Frontal cortex (tissue), 4 donors: Measurements from ENCODE around the gene KCNT1. TPM values are rescaled to one million over a fixed set of nuclear protein-coding genes. Genes with fewer than 3 reads are reported as not detected.
A peak's percentile ranks its signal among the peaks of the same experiment; 100 is the strongest.
"Not testable (repeated sequence)": the region's sequence is repeated elsewhere in the genome, so short reads cannot be mapped to it uniquely, and the experiment has no call there.

Source experiments
- DNase-seq, 2 donors: peaks; one replicate each; pipeline ENCODE4 v3.0.0; 2012; ENCODE audit warnings: low spot score in 2 of 2
- FAIRE-seq: peaks from 2 replicates; lab custom pipeline; 2012; peaks lifted over from hg19 to GRCh38; lab: Jason Lieb, UNC
- total RNA-seq: library from RNA; depleted of rRNA; stranded (reverse); fragments of >200 nt; gene quantifications from one replicate; pipeline ENCODE4 v1.2.3, GENCODE V29; 2014
- donor health status: control.
- donor health status: control.
- donor health status: control.

The KCNT1 gene
- total RNA-seq, 1 donor from 2014 or later, result 3.7 TPM

GRCh38 chr9:135671591-135672041, 30.4 kb upstream of the KCNT1 start:
- FAIRE-seq, result no peak

GRCh38 chr9:135672786-135673185, 29.2 kb upstream of the KCNT1 start:
- not testable (repeated sequence) for FAIRE-seq, DNase-seq

More at GRCh38 chr9:135671591-135672041, 30.4 kb upstream of the KCNT1 start:
- no peak for DNase-seq

- no peak for FAIRE-seq
- DNase-seq, result no peak
These were observed 28.0 kb upstream of the KCNT1 start for GRCh38 chr9:135673941-135674340.

- FAIRE-seq (no peak), DNase-seq (no peak)
These were observed 27.0 kb upstream of the KCNT1 start for GRCh38 chr9:135674977-135675376.

GRCh38 chr9:135676891-135677290, 25.1 kb upstream of the KCNT1 start:
- DNase-seq (no peak), FAIRE-seq (no peak)

- no peak for FAIRE-seq
These were observed 24.3 kb upstream of the KCNT1 start for GRCh38 chr9:135677641-135678168.

GRCh38 chr9:135678236-135679017, 23.6 kb upstream of the KCNT1 start:
- DNase-seq (no peak), FAIRE-seq (no peak)

More at GRCh38 chr9:135677641-135678168, 24.3 kb upstream of the KCNT1 start:
- no peak for DNase-seq

GRCh38 chr9:135680056-135680455, 21.9 kb upstream of the KCNT1 start:
- FAIRE-seq (no peak), DNase-seq (no peak)

GRCh38 chr9:135681161-135681560, 20.8 kb upstream of the KCNT1 start:
- DNase-seq, result no peak
- no peak for FAIRE-seq

GRCh38 chr9:135683401-135684034, 18.5 kb upstream of the KCNT1 start:
- no peak for FAIRE-seq

GRCh38 chr9:135684691-135685090, 17.3 kb upstream of the KCNT1 start:
- DNase-seq, result no peak
- FAIRE-seq, result no peak

More at GRCh38 chr9:135683401-135684034, 18.5 kb upstream of the KCNT1 start:
- no peak for DNase-seq

- DNase-seq (no peak), FAIRE-seq (no peak)
These were observed 14.8 kb upstream of the KCNT1 start for GRCh38 chr9:135687216-135687615.

GRCh38 chr9:135689011-135689410, 13.0 kb upstream of the KCNT1 start:
- FAIRE-seq (no peak), DNase-seq (no peak)

- no peak for FAIRE-seq
- DNase-seq, result no peak
These were observed 11.0 kb upstream of the KCNT1 start for GRCh38 chr9:135690836-135691570.

- peak in 1 of 2 donors; percentile 72 for DNase-seq
- FAIRE-seq, result no peak
These were observed 9.6 kb upstream of the KCNT1 start for GRCh38 chr9:135692410-135692809.

GRCh38 chr9:135693265-135693664, 8.7 kb upstream of the KCNT1 start:
- no peak for FAIRE-seq
- peak in 1 of 2 donors; percentile 54 for DNase-seq

- FAIRE-seq (no peak), DNase-seq (no peak)
These were observed 8.2 kb upstream of the KCNT1 start for GRCh38 chr9:135693771-135694170.

GRCh38 chr9:135694414-135694813, 7.6 kb upstream of the KCNT1 start:
- FAIRE-seq (no peak), DNase-seq (no peak)

- no peak for FAIRE-seq
- DNase-seq, result no peak
These were observed 6.9 kb upstream of the KCNT1 start for GRCh38 chr9:135695036-135695435.

GRCh38 chr9:135695642-135696041, 6.3 kb upstream of the KCNT1 start:
- FAIRE-seq (no peak), DNase-seq (no peak)
